Small intestine (tissue), 7 donors: ENCODE measurements around the gene PPHLN1. TPM values are rescaled to one million over a fixed set of nuclear protein-coding genes. Genes with fewer than 3 reads are reported as not detected.

ENCODE experiments used
- DNase-seq, 2 donors: peaks; one replicate each; pipeline versions ENCODE4 v3.0.0 to v3.0.0-alpha.2; 2013
- FAIRE-seq: peaks from 2 replicates; lab custom pipeline; 2012; peaks lifted over from hg19 to GRCh38; lab: Jason Lieb, UNC
- H3K27ac ChIP-seq, 3 donors: one replicate each; pipeline ENCODE4 v1.5.1; 2013; ENCODE audit warnings: low read length in 2 of 3, mild to moderate bottlenecking in 2 of 3, control low read depth in 1 of 3, inconsistent platforms in 1 of 3, low read depth in 1 of 3, moderate library complexity in 1 of 3
- H3K27me3 ChIP-seq, 3 donors: one replicate each; pipeline ENCODE4 v1.6.1; 2013; ENCODE audit warnings: low read length in 3 of 3, inconsistent platforms in 1 of 3; ENCODE audit not compliant: control insufficient read depth in 3 of 3, insufficient read depth in 3 of 3
- H3K36me3 ChIP-seq, 3 donors: one replicate each; pipeline ENCODE4 v1.6.1; 2013; ENCODE audit warnings: low read length in 3 of 3, inconsistent platforms in 1 of 3, low read depth in 1 of 3, mild to moderate bottlenecking in 1 of 3, moderate library complexity in 1 of 3; ENCODE audit not compliant: control insufficient read depth in 3 of 3, insufficient read depth in 2 of 3
- H3K4me1 ChIP-seq, 3 donors: one replicate each; pipeline ENCODE4 v1.6.1; 2013; ENCODE audit warnings: low read length in 2 of 3, inconsistent platforms in 1 of 3, low read depth in 1 of 3, mild to moderate bottlenecking in 1 of 3, moderate library complexity in 1 of 3; ENCODE audit not compliant: control insufficient read depth in 3 of 3, insufficient read depth in 2 of 3
- H3K4me3 ChIP-seq, 3 donors: one replicate each; pipeline ENCODE4 v1.5.1; 2013; ENCODE audit warnings: low read length in 3 of 3, control low read depth in 1 of 3, inconsistent platforms in 1 of 3, low read depth in 1 of 3, mild to moderate bottlenecking in 1 of 3, moderate library complexity in 1 of 3
- H3K9me3 ChIP-seq, 2 donors: one replicate each; pipeline ENCODE4 v1.6.1; 2013; ENCODE audit warnings: low read depth in 1 of 2, low read length in 1 of 2; ENCODE audit not compliant: control insufficient read depth in 2 of 2, insufficient read depth in 1 of 2
- WGBS, 3 donors: extraction: QIAGEN DNeasy Blood & Tissue Kit; methylation state at CpG; one replicate each; pipeline ENCODE4 v1.1.7; 2013; 5-methylcytosine and 5-hydroxymethylcytosine counted together
- polyA plus RNA-seq, 4 donors: library from polyadenylated mRNA; stranded (reverse) in 3 of 4; unstranded in 1 of 4; fragments of 200-250 nt in 3 of 4; fragments of 120-200 nt in 1 of 4; gene quantifications; one replicate each; pipeline versions ENCODE4 v1.2.1 to v1.2.3, GENCODE V29; 2013
- donor health status: healthy with polysubstance abuse.
- donor health status: control.
- donor health status: control.
- donor health status: Bipolar disorder and iron deficiency.
- donor health status: healthy.

The PPHLN1 gene
- polyA plus RNA-seq, 4 donors, result 25.7 to 55.4 (median 28.8) TPM

- FAIRE-seq, result no peak
- Histone ChIP-seq H3K27ac (no peak overlapping the region), H3K9me3 (no peaks in the 10 kb centered on the region), H3K36me3 (peaks cover 0 to 11% (median 0%) of the 10 kb centered on the region in 3 donors), H3K4me1 (peaks cover 0 to 3% (median 0%) of the 10 kb centered on the region in 3 donors), H3K27me3 (no peaks in the 10 kb centered on the region), H3K4me3 (no peak overlapping the region)
- WGBS, 3 donors, result 19 to 50% (median 32%) methylated on average over 1 of the region's 1 CpG
- DNase-seq, result no peak
Observed at GRCh38 chr12:42410340-42410739, 84.4 kb downstream of the PPHLN1 start.

- no peaks in the 10 kb centered on the region for H3K9me3 ChIP-seq
- H3K36me3 ChIP-seq, result peaks cover 0 to 6% (median 0%) of the 10 kb centered on the region in 3 donors
- no peaks in the 10 kb centered on the region for H3K4me1 ChIP-seq
- FAIRE-seq, result no peak
- no peaks in the 10 kb centered on the region for H3K27me3 ChIP-seq
- WGBS, 3 donors, result 88 to 100% (median 92%) methylated on average over 2 to 3 of the region's 3 CpGs
- no peak overlapping the region for H3K27ac ChIP-seq
- no peak for DNase-seq
- H3K4me3 ChIP-seq, result no peak overlapping the region
Observed at GRCh38 chr12:42420395-42420794, 94.4 kb downstream of the PPHLN1 start.

DNA sequence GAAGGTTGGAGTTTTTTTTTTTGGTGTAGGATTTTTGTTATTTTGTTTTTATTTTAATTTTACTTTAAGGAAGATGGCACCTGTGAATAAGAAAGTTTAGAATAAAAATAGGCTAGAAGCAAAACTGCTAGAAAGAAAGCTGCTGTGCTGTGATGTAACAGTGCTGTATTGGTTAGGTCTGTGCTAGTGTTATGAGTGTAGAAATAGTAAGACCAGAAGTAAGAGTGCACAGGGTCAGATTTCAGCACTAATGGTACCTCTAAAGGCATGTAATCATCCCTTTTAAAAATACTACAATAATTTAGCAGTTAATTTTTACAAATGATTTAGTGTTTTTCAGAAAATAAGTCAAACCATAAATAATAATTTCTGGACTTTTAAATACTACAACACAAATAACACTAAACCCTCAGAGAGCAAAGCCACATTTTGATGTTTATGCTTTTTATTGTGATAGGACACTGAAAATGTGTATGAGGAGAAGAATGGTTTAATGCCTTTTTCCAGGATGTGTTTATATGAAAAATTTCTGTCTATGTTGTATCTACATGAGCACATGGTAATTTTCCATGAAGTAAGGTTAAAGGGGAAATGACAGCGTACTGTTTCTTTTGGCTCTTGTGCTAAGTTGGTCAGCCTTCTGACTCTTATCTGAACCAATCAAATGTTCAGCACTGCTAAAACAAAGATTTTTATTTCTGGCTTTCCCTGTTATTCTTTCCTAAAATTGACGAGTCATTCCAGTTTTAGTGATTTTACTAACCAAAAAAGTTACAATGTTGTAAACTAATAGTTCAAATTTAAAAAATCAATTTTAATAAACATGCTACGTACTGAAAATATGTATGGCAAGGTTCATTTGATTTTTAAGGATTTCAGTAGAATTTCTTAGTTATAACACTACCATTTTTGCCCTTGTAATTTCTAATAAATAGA is 96.1 kb downstream of the PPHLN1 start:
- no peak for FAIRE-seq
- 67 to 92% (median 85%) methylated on average over 3 of the region's 3 CpGs for WGBS, 3 donors
- Histone ChIP-seq H3K4me3 (no peak overlapping the region), H3K4me1 (no peaks in the 10 kb centered on the region), H3K9me3 (no peaks in the 10 kb centered on the region), H3K36me3 (peaks cover 0 to 4% (median 0%) of the 10 kb centered on the region in 3 donors), H3K27ac (no peak overlapping the region), H3K27me3 (no peaks in the 10 kb centered on the region)
- no peak for DNase-seq

DNA sequence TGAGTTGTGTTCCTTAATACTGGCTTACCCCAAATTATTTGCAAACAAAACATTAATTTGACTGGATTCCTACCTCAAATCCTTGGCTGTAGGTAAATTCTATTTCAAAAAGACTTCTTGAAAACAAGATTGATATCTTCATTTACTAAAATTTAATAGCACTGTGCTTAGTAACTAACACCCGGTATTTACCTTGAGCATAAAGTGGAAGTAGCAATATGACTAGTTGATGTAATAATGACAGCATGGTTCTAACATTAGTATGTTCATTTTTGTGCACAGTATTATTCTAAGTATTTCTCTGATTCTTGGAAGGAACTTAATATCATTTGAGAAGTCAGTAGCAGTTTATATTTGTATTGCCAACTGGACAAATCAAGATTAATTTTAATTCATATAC is 96.8 kb downstream of the PPHLN1 start:
- WGBS, 3 donors, result 79 to 91% (median 80%) methylated on average over 1 of the region's 1 CpG
- no peak for DNase-seq
- H3K4me1 ChIP-seq, result no peaks in the 10 kb centered on the region

DNA sequence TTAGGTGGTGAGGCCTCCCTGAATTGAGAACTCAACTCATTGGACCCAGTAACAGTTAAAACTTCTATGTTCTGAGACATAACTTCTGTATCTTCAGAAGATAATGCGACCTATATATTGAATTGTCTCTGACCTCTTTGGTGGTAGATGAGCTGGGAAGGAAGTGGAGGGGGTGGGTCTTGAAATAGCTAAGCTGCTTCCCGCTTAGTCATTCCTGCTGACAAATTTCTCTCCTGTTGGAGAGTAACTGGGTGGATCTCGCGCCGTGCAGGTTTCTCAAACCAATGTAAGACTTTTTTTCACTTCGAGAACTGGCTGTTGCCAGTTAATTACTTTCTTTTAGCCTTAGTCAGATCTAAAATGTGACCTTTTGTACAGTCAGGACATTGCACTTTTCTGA is 100.8 kb downstream of the PPHLN1 start:
- H3K4me1 ChIP-seq, result no peaks in the 10 kb centered on the region
- WGBS, 3 donors, result 77 to 86% (median 84%) methylated on average over 6 of the region's 6 CpGs
- no peak overlapping the region for H3K27ac ChIP-seq
- DNase-seq (no peak), FAIRE-seq (no peak)
- no peaks in the 10 kb centered on the region for H3K9me3 ChIP-seq
- no peak overlapping the region for H3K4me3 ChIP-seq
- no peaks in the 10 kb centered on the region for H3K27me3 ChIP-seq
- H3K36me3 ChIP-seq, result peaks cover 0 to 7% (median 0%) of the 10 kb centered on the region in 3 donors

More for the DNA sequence above, 96.8 kb downstream of the PPHLN1 start:
- no peaks in the 10 kb centered on the region for H3K27me3 ChIP-seq
- FAIRE-seq, result no peak
- peaks cover 0 to 4% (median 0%) of the 10 kb centered on the region in 3 donors for H3K36me3 ChIP-seq
- H3K4me3 ChIP-seq, result no peak overlapping the region
- H3K9me3 ChIP-seq, result no peaks in the 10 kb centered on the region
- H3K27ac ChIP-seq, result no peak overlapping the region

GRCh38 chr12:42428850-42429249 is 102.9 kb downstream of the PPHLN1 start:
- no peaks in the 10 kb centered on the region for H3K27me3 ChIP-seq
- DNase-seq (no peak), FAIRE-seq (no peak)
- no peaks in the 10 kb centered on the region for H3K4me1 ChIP-seq
- H3K27ac ChIP-seq, result no peak overlapping the region
- no peaks in the 10 kb centered on the region for H3K9me3 ChIP-seq
- H3K4me3 ChIP-seq, result no peak overlapping the region
- H3K36me3 ChIP-seq, result peaks cover 0 to 6% (median 2%) of the 10 kb centered on the region in 3 donors
- WGBS, 3 donors, result 68 to 91% (median 68%) methylated on average over 2 of the region's 2 CpGs

DNA sequence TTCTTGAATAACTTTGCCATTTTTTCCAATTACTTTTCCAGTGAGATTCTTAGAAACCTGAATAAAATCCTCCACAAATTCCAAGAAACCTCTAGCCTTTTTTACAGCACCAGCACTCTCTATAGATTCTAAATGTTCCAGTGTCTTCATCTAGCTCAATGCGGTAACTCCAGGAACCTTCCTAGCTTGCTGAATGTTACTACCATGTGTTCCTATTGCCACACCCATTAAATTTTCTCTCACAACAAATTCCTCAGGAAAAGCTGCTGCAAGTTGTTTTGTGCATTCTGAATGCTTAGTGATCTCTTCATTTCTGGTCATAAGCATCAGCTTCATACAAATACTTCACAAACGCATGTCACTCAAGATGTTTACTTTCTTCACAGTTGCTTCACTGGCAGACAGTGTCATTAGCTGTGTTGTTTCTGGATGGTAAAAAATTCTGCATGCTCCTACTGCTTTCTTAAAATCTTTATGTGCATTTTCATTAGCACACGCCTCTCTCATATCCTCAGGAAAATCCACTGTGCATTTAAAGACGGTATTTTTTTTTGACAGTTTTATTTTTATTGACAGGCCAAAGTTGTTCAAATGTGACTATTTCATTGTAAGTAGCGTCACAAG is 106.7 kb downstream of the PPHLN1 start:
- Histone ChIP-seq H3K9me3 (no peaks in the 10 kb centered on the region), H3K4me1 (no peaks in the 10 kb centered on the region), H3K27me3 (no peaks in the 10 kb centered on the region), H3K4me3 (no peak overlapping the region), H3K27ac (no peak overlapping the region), H3K36me3 (peaks cover 0 to 5% (median 4%) of the 10 kb centered on the region in 3 donors)
- FAIRE-seq (no peak), DNase-seq (no peak)
- WGBS, 3 donors, result 95 to 96% (median 96%) methylated on average over 5 of the region's 5 CpGs

DNA sequence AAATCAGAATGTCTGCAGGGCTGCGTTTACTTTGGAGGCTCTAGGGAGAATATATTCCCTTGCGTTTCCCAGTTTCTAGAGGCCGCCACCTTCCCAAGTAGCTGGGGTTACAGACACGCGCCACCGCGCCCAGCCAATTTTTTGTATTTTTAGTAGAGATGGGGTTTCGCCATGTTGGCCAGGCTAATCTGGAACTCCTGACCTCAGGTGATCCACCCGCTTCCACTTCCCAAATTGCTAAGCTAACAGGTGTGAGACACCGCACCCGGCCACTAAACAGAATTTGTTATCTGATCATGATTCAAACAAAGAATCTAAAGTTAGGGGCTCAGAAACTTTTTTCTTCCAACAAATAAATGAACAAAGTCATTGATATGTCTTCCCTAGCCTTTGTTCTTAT is 114.6 kb downstream of the PPHLN1 start:
- no peaks in the 10 kb centered on the region for H3K27me3 ChIP-seq
- no peak for DNase-seq
- peaks cover 6 to 17% (median 16%) of the 10 kb centered on the region in 3 donors for H3K36me3 ChIP-seq
- WGBS, 3 donors, result 91 to 97% (median 96%) methylated on average over 11 of the region's 11 CpGs
- no peak for FAIRE-seq
- H3K4me1 ChIP-seq, result peaks cover 0 to 4% (median 0%) of the 10 kb centered on the region in 3 donors
- H3K4me3 ChIP-seq, result no peak overlapping the region
- H3K27ac ChIP-seq, result no peak overlapping the region
- peaks cover 0 to 11% of the 10 kb centered on the region in 2 donors for H3K9me3 ChIP-seq
